Upper lobe of left lung (tissue), 6 donors: ENCODE results near the gene SVBP. TPM values are rescaled to one million over a fixed set of nuclear protein-coding genes. Genes with fewer than 3 reads are reported as not detected.

ENCODE experiments used
- ATAC-seq, 2 donors: fragments of 200-7000 bp; cut with Tn5 transposase; one replicate each; pipeline ENCODE4 v1.9.1; 2022; ENCODE audit warnings: mild to moderate bottlenecking in 2 of 2, moderate library complexity in 2 of 2; ENCODE audit not compliant: low FRiP score in 2 of 2
- DNase-seq, 2 donors: peaks; one replicate each; pipeline ENCODE4 v3.0.0-alpha.2; 2019 to 2020
- H3K27ac ChIP-seq, 4 donors: fragments of 200-600 bp; sonication (generic); one replicate each; pipeline ENCODE4 v1.5.1; 2016 to 2019
- H3K27me3 ChIP-seq, 4 donors: fragments of 200-600 bp; sonication (generic); one replicate each; pipeline ENCODE4 v1.5.1; 2017 to 2019
- H3K36me3 ChIP-seq, 4 donors: fragments of 200-600 bp; sonication (generic); one replicate each; pipeline ENCODE4 v1.5.1; 2016 to 2019
- H3K4me1 ChIP-seq, 4 donors: fragments of 200-600 bp; sonication (generic); one replicate each; pipeline ENCODE4 v1.5.1; 2018 to 2019
- H3K4me3 ChIP-seq, 4 donors: fragments of 200-600 bp; sonication (generic); one replicate each; pipeline ENCODE4 v1.5.1; 2017 to 2019; ENCODE audit warnings: mild to moderate bottlenecking in 2 of 4, moderate library complexity in 1 of 4
- H3K9me3 ChIP-seq, 4 donors: fragments of 200-600 bp; sonication (generic); one replicate each; pipeline ENCODE4 v1.5.1; 2018 to 2019
- CTCF ChIP-seq, 6 experiments: fragments of 450-650 bp in 4 of 6; fragments of 200-600 bp in 2 of 6; sonication (generic) in 2 of 6; IDR thresholded peaks; one replicate each; pipeline ENCODE4 v1.5.1; 2016 to 2019; ENCODE audit warnings: antibody characterized with exemption in 6 of 6
- EP300 ChIP-seq, 4 donors: sonication (generic); formaldehyde crosslinking; IDR thresholded peaks; one replicate each; pipeline ENCODE4 v1.5.1; 2017; ENCODE audit warnings: antibody characterized with exemption in 4 of 4, control low read depth in 2 of 4
- POLR2A ChIP-seq, 4 donors: fragments of 450-650 bp; IDR thresholded peaks; one replicate each; pipeline ENCODE4 v1.5.1; 2016 to 2017; ENCODE audit warnings: antibody characterized with exemption in 4 of 4, mild to moderate bottlenecking in 2 of 4
- POLR2AphosphoS5 ChIP-seq, 2 donors: sonication (generic); formaldehyde crosslinking; IDR thresholded peaks; one replicate each; pipeline ENCODE4 v1.5.1; 2017; ENCODE audit warnings: antibody characterized with exemption in 2 of 2
- WGBS, 2 donors: methylation state at CpG; one replicate each; pipeline ENCODE4 v1.1.5; 2017 to 2018; 5-methylcytosine and 5-hydroxymethylcytosine counted together
- total RNA-seq, 6 donors: library from RNA; depleted of rRNA in 4 of 6; stranded (reverse); fragments of >200 nt in 4 of 6; gene quantifications; one replicate each; pipeline versions ENCODE4 v1.1.0 to v1.2.1, GENCODE V29; 2016 to 2021
- donor health status: DM: no; HTN: no; CAD: no; lungs with moderate emphysema.
- donor health status: DM: no; HTN: yes; CAD: no; lungs with severe emphysema.

The SVBP gene
- total RNA-seq, 6 donors from 2014 or later: 5.9 to 32.5 (median 15.4) TPM

GRCh38 chr1:42762269-42762668, 54.9 kb downstream of the SVBP start:
- H3K4me1 ChIP-seq: peaks cover 11 to 25% (median 18%) of the 10 kb centered on the region in 4 donors
- H3K9me3 ChIP-seq: no peaks in the 10 kb centered on the region
- H3K36me3 ChIP-seq: peaks cover 0 to 46% (median 27%) of the 10 kb centered on the region in 4 donors
- ATAC-seq: no peak
- WGBS, 2 donors: 54 to 65% methylated on average over 5 of the region's 5 CpGs
- H3K27me3 ChIP-seq: no peaks in the 10 kb centered on the region
- DNase-seq: no peak
- H3K4me3 ChIP-seq: no peak overlapping the region
- H3K27ac ChIP-seq: no peak overlapping the region
- TF ChIP-seq CTCF (IDR thresholded peaks at IDR 0.05) (no peak), POLR2AphosphoS5 (IDR thresholded peaks at IDR 0.05) (no peak), EP300 (IDR thresholded peaks at IDR 0.05) (no peak), POLR2A (IDR thresholded peaks at IDR 0.05) (no peak)

GRCh38 chr1:42761567-42761966, 55.6 kb downstream of the SVBP start:
- Histone ChIP-seq H3K4me1 (peaks cover 11 to 25% (median 18%) of the 10 kb centered on the region in 4 donors), H3K36me3 (peaks cover 0 to 52% (median 30%) of the 10 kb centered on the region in 4 donors), H3K9me3 (no peaks in the 10 kb centered on the region), H3K27me3 (no peaks in the 10 kb centered on the region), H3K27ac (no peak overlapping the region), H3K4me3 (no peak overlapping the region)
- WGBS, 2 donors: 95 to 96% methylated on average over 4 of the region's 4 CpGs
- ATAC-seq: no peak
- no peak for DNase-seq
- no peak for TF ChIP-seq CTCF (IDR thresholded peaks at IDR 0.05)
- TF ChIP-seq POLR2AphosphoS5 (IDR thresholded peaks at IDR 0.05): no peak
- no peak for TF ChIP-seq POLR2A (IDR thresholded peaks at IDR 0.05)

- Histone ChIP-seq H3K4me1 (peaks cover 0 to 6% (median 2%) of the 10 kb centered on the region in 4 donors), H3K36me3 (peaks cover 0 to 76% (median 54%) of the 10 kb centered on the region in 4 donors), H3K27ac (no peak overlapping the region), H3K27me3 (no peaks in the 10 kb centered on the region), H3K4me3 (no peak overlapping the region), H3K9me3 (no peaks in the 10 kb centered on the region)
- TF ChIP-seq CTCF (IDR thresholded peaks at IDR 0.05): no peak
- no peak for TF ChIP-seq POLR2A (IDR thresholded peaks at IDR 0.05)
- no peak for TF ChIP-seq EP300 (IDR thresholded peaks at IDR 0.05)
- TF ChIP-seq POLR2AphosphoS5 (IDR thresholded peaks at IDR 0.05): no peak
- no peak for ATAC-seq
- no peak for DNase-seq
- WGBS, 2 donors: 63 to 73% methylated on average over 9 of the region's 9 CpGs
Observed at GRCh38 chr1:42759114-42759513, 58.1 kb downstream of the SVBP start.

GRCh38 chr1:42758641-42759040, 58.6 kb downstream of the SVBP start:
- TF ChIP-seq CTCF (IDR thresholded peaks at IDR 0.05) (no peak), POLR2AphosphoS5 (IDR thresholded peaks at IDR 0.05) (no peak), POLR2A (IDR thresholded peaks at IDR 0.05) (no peak), EP300 (IDR thresholded peaks at IDR 0.05) (no peak)
- Histone ChIP-seq H3K4me3 (no peak overlapping the region), H3K4me1 (peaks cover 0 to 6% (median 2%) of the 10 kb centered on the region in 4 donors), H3K9me3 (no peaks in the 10 kb centered on the region), H3K36me3 (peaks cover 0 to 81% (median 57%) of the 10 kb centered on the region in 4 donors), H3K27ac (no peak overlapping the region), H3K27me3 (no peaks in the 10 kb centered on the region)
- DNase-seq (no peak), ATAC-seq (no peak)
- 67 to 68% methylated on average over 3 of the region's 3 CpGs for WGBS, 2 donors

GRCh38 chr1:42757892-42758275, 59.3 kb downstream of the SVBP start:
- no peaks in the 10 kb centered on the region for H3K9me3 ChIP-seq
- no peak overlapping the region for H3K27ac ChIP-seq
- TF ChIP-seq POLR2AphosphoS5 (IDR thresholded peaks at IDR 0.05) (no peak), CTCF (IDR thresholded peaks at IDR 0.05) (no peak), POLR2A (IDR thresholded peaks at IDR 0.05) (no peak), EP300 (IDR thresholded peaks at IDR 0.05) (no peak)
- H3K27me3 ChIP-seq: no peaks in the 10 kb centered on the region
- DNase-seq (no peak), ATAC-seq (no peak)
- H3K4me1 ChIP-seq: peaks cover 0 to 6% (median 2%) of the 10 kb centered on the region in 4 donors
- H3K36me3 ChIP-seq: peaks cover 2 to 88% (median 60%) of the 10 kb centered on the region in 4 donors
- H3K4me3 ChIP-seq: no peak overlapping the region
